IMR-90 (cell line): ENCODE results near the gene KIRREL1. TPM values are rescaled to one million over a fixed set of nuclear protein-coding genes. Genes with fewer than 3 reads are reported as not detected.

ENCODE experiments used
- ATAC-seq: fragments of 200-7000 bp; cut with Tn5 transposase; 2 replicates; pipeline ENCODE4 v1.9.1; 2020; ENCODE audit warnings: low read depth, mild to moderate bottlenecking, moderate library complexity
- BruUV-seq: library from RNA; stranded (reverse); fragments of 400-500 nt; replicated peaks from 2 replicates; lab custom pipeline; 2021; lab: Mats Ljungman, UMichigan
- CTCF ChIA-PET: fragments of 300-600 bp; formaldehyde crosslinking; extraction: SDS; loops from one replicate; lab custom pipeline; 2021; ENCODE audit warnings: antibody characterized with exemption; lab: Yijun Ruan, JAX
- POLR2A ChIA-PET: fragments of 300-600 bp; sonication (Branson Sonifier 250); formaldehyde crosslinking; loops from one replicate; lab custom pipeline; 2022; ENCODE audit warnings: antibody characterized with exemption; ENCODE audit not compliant: unreplicated experiment; lab: Charles Lee
- DNase-seq: peaks from one replicate; pipeline ENCODE4 v3.0.0; 2013
- H2AFZ ChIP-seq: replicated peaks from 2 replicates; pipeline ENCODE3; 2013; ENCODE audit warnings: low read length, mild to moderate bottlenecking; ENCODE audit not compliant: poor library complexity
- H2AK5ac ChIP-seq: 2 replicates; pipeline ENCODE4 v1.6.1; 2013; ENCODE audit warnings: low read depth, low read length, inconsistent platforms
- H2AK9ac ChIP-seq: replicated peaks from 2 replicates; pipeline ENCODE3; 2013; ENCODE audit warnings: mild to moderate bottlenecking, low read depth, low read length, moderate library complexity; ENCODE audit not compliant: poor library complexity
- H2BK120ac ChIP-seq: 2 replicates; pipeline ENCODE4 v1.6.1; 2013; ENCODE audit warnings: low read depth, low read length, inconsistent platforms
- H2BK15ac ChIP-seq: 3 replicates; pipeline ENCODE4 v1.6.1; 2013; ENCODE audit warnings: low read depth, low read length, inconsistent platforms
- H2BK20ac ChIP-seq: 2 replicates; pipeline ENCODE4 v1.6.1; 2013; ENCODE audit warnings: low read depth, mild to moderate bottlenecking, inconsistent platforms, low read length, moderate library complexity
- H2BK5ac ChIP-seq: 2 replicates; pipeline ENCODE4 v1.6.1; 2013; ENCODE audit warnings: mild to moderate bottlenecking, low read depth, low read length, inconsistent platforms; ENCODE audit not compliant: poor library complexity, severe bottlenecking
- H3K14ac ChIP-seq: replicated peaks from 2 replicates; pipeline ENCODE4 v1.6.1; 2013; ENCODE audit warnings: low read depth, low read length, inconsistent platforms
- H3K18ac ChIP-seq: 2 replicates; pipeline ENCODE4 v1.6.1; 2013; ENCODE audit warnings: low read depth, low read length, control low read depth
- H3K23ac ChIP-seq: 2 replicates; pipeline ENCODE4 v1.6.1; 2013; ENCODE audit warnings: low read depth, low read length, inconsistent platforms
- H3K27ac ChIP-seq: 2 replicates; pipeline ENCODE4 v1.5.1; 2013; ENCODE audit warnings: mild to moderate bottlenecking, control low read depth, low read length; ENCODE audit not compliant: insufficient read depth
- H3K27me3 ChIP-seq: 2 replicates; pipeline ENCODE4 v1.6.1; 2013; ENCODE audit warnings: low read length; ENCODE audit not compliant: control insufficient read depth, insufficient read depth
- H3K36me3 ChIP-seq: 2 replicates; pipeline ENCODE4 v1.6.1; 2013; ENCODE audit warnings: low read length, mixed read lengths; ENCODE audit not compliant: control insufficient read depth, insufficient read depth
- H3K4ac ChIP-seq: 2 replicates; pipeline ENCODE4 v1.6.1; 2013; ENCODE audit warnings: low read depth, low read length, inconsistent platforms
- H3K4me1 ChIP-seq: 2 replicates; pipeline ENCODE4 v1.6.1; 2013; ENCODE audit warnings: low read length, mixed read lengths; ENCODE audit not compliant: control insufficient read depth, insufficient read depth
- H3K4me2 ChIP-seq: 2 replicates; pipeline ENCODE4 v1.6.1; 2013; ENCODE audit warnings: low read depth, mild to moderate bottlenecking, control low read depth, low read length, moderate library complexity
- H3K4me3 ChIP-seq: 2 replicates; pipeline ENCODE4 v1.5.1; 2013; ENCODE audit warnings: low read depth, mild to moderate bottlenecking, control low read depth, low read length, moderate library complexity; ENCODE audit not compliant: insufficient read depth
- H3K56ac ChIP-seq: 2 replicates; pipeline ENCODE4 v1.6.1; 2013; ENCODE audit warnings: low read length, inconsistent platforms; ENCODE audit not compliant: insufficient read depth; ENCODE audit errors: extremely low read depth
- H3K79me1 ChIP-seq, 2 experiments: 2 replicates each; pipeline ENCODE4 v1.6.1; 2013; ENCODE audit warnings: low read length in 2 of 2, inconsistent platforms in 1 of 2, low read depth in 1 of 2
- H3K9ac ChIP-seq: 2 replicates; pipeline ENCODE4 v1.6.1; 2013; ENCODE audit warnings: low read depth, low read length, control low read depth
- H3K9me1 ChIP-seq: 2 replicates; pipeline ENCODE4 v1.6.1; 2013; ENCODE audit warnings: low read length, inconsistent platforms; ENCODE audit not compliant: insufficient read depth
- H3K9me3 ChIP-seq: 2 replicates; pipeline ENCODE4 v1.6.1; 2013; ENCODE audit warnings: low read length; ENCODE audit not compliant: control insufficient read depth, insufficient read depth
- H4K20me1 ChIP-seq: 2 replicates; pipeline ENCODE4 v1.6.1; 2013; ENCODE audit warnings: low read length, inconsistent platforms; ENCODE audit not compliant: insufficient read depth
- H4K5ac ChIP-seq: 2 replicates; pipeline ENCODE4 v1.6.1; 2013; ENCODE audit warnings: mild to moderate bottlenecking, low read depth, low read length, control low read depth
- H4K8ac ChIP-seq, 2 experiments: 2 replicates each; pipeline ENCODE4 v1.6.1; 2013; ENCODE audit warnings: low read depth in 2 of 2, low read length in 2 of 2, control low read depth in 1 of 2, inconsistent platforms in 1 of 2
- H4K91ac ChIP-seq: 2 replicates; pipeline ENCODE4 v1.6.1; 2013; ENCODE audit warnings: low read depth, low read length, inconsistent platforms; ENCODE audit not compliant: insufficient read depth
- FOS ChIP-seq: fragments of 150-350 bp; IDR thresholded peaks from 2 replicates; pipeline ENCODE4 v1.6.1; 2016; ENCODE audit warnings: low read depth, low read length
- MAZ ChIP-seq: IDR thresholded peaks from 2 replicates; pipeline ENCODE4 v1.6.1; 2012; ENCODE audit warnings: low read depth, mild to moderate bottlenecking, low read length, improper control_type of control experiment, moderate library complexity, borderline replicate concordance
- RAD21 ChIP-seq: IDR thresholded peaks from 2 replicates; pipeline ENCODE4 v1.6.1; 2012; ENCODE audit warnings: low read length, improper control_type of control experiment
- SMC3 ChIP-seq: fragments of 150-350 bp; IDR thresholded peaks from 2 replicates; pipeline ENCODE4 v1.6.1; 2016; ENCODE audit warnings: low read depth, mild to moderate bottlenecking, antibody characterized with exemption, low read length, moderate library complexity
- WGBS, 2 experiments: methylation state at CpG; one replicate each; pipeline versions ENCODE4 v1.1.5 to v1.1.7; 2013; ENCODE audit warnings: missing lambda C conversion rate in 2 of 2; ENCODE audit not compliant: insufficient read length in 1 of 2; ENCODE audit errors: extremely low coverage in 2 of 2; 5-methylcytosine and 5-hydroxymethylcytosine counted together
- dilution Hi-C: fragments of 300-500 bp; cut with HindIII; formaldehyde crosslinking; loops from one replicate; pipeline ENCODE4 v1.14.3; 2018; ENCODE audit warnings: low sequenced_read_pairs; ENCODE audit not compliant: unreplicated experiment
- in situ Hi-C: fragments of 300-500 bp; cut with MboI; formaldehyde crosslinking; loops from 3 replicates; pipeline ENCODE4 v1.14.3; 2019; ENCODE audit warnings: low sequenced_read_pairs, inconsistent platforms, mixed read lengths
- intact Hi-C: fragments of 100-400 bp; cut with micrococcal nuclease; formaldehyde crosslinking; loops from 2 replicates; pipeline ENCODE4 v1.10.0; 2022
- polyA plus RNA-seq, 3 experiments: library from polyadenylated mRNA; depleted of rRNA; stranded (reverse); fragments of >200 nt; gene quantifications; 2 replicates each; pipeline ENCODE4 v1.2.3, GENCODE V29; 2012; ENCODE audit warnings: low replicate concordance in 1 of 3
- total RNA-seq: library from RNA; depleted of rRNA; stranded (reverse); fragments of >200 nt; gene quantifications from 2 replicates; pipeline ENCODE4 v1.2.3, GENCODE V29; 2012
- TF ChIP-seq, protein P1 (sequence below): conservative IDR thresholded peaks from 2 replicates; pipeline ENCODE4 v1.5.1; 2012; ENCODE audit warnings: mild to moderate bottlenecking, low read depth, low read length, improper control_type of control experiment

KIRREL1 gene
- total and polyA plus RNA-seq, 2 of the 4 experiments (the other 2 are of a cell fraction): 58.1 to 64.7 TPM

DNA sequence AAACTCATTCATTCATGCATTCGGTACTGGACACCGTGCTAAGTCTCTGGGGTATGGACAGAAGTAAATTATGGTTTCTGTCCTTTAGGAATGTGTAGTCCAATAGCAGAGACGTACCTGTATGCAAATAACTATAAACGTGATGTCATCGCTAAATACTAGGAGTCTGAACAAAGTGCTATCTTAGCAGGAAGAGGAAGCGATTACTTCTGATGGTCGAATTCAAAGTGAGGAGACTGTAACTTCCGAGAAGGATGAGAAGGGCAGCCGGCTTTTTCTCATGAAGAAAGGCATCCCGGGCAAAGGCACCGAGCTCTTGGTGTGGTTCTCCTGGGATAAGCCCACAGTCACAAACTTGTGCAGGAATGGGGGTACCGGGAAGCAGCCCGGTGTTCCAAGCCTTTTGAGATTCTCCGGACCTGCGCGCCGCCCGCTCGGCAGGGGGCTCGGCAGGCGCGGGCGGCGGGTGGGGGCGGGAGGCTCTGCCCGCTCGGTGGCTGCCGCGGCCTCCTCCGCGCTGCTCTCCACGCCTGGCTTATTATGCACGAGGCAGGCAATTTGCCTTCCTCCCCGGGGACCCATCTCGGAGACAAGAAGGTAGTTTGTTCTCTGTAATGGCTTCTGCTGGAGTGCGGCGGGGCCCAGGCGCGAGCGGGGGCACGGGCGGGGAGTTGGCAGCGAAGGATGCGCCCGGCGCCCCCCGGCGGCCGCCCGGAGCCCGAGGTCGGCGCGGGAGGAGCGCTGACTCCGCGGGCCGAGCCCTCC, 119.7 kb downstream of the KIRREL1 start:
- H3K4me2 ChIP-seq: peak overlapping the region; percentile 76
- H2AK5ac ChIP-seq: no peak overlapping the region
- H4K5ac ChIP-seq: no peak overlapping the region
- peaks cover 7% of the 10 kb centered on the region for H3K9me3 ChIP-seq
- H3K56ac ChIP-seq: no peak overlapping the region
- no peaks in the 10 kb centered on the region for H3K36me3 ChIP-seq
- no peak overlapping the region for H2AK9ac ChIP-seq
- TF ChIP-seq SMC3 (peak; percentile 57), RAD21 (peak; percentile 43), MAZ (peak; percentile 74; the same call in 1 of the 2 replicates), FOS (no peak)
- TF ChIP-seq, protein P1, sequence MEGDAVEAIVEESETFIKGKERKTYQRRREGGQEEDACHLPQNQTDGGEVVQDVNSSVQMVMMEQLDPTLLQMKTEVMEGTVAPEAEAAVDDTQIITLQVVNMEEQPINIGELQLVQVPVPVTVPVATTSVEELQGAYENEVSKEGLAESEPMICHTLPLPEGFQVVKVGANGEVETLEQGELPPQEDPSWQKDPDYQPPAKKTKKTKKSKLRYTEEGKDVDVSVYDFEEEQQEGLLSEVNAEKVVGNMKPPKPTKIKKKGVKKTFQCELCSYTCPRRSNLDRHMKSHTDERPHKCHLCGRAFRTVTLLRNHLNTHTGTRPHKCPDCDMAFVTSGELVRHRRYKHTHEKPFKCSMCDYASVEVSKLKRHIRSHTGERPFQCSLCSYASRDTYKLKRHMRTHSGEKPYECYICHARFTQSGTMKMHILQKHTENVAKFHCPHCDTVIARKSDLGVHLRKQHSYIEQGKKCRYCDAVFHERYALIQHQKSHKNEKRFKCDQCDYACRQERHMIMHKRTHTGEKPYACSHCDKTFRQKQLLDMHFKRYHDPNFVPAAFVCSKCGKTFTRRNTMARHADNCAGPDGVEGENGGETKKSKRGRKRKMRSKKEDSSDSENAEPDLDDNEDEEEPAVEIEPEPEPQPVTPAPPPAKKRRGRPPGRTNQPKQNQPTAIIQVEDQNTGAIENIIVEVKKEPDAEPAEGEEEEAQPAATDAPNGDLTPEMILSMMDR: peak; percentile 59
- no peaks in the 10 kb centered on the region for H3K9me1 ChIP-seq
- intact Hi-C loops: loop anchor here (1.0 to 2.0 kb wide), 3 partner anchors 68 to 144 kb away; no protein-coding TSS in a partner anchor
- ChIA-PET POLR2A (no interaction called here), CTCF (interaction anchor here (0.7 to 4.3 kb wide), 6 partner anchors 9 to 153 kb away, joined by 3 to 35 read pairs (median 6); no protein-coding TSS in a partner anchor)
- peak; percentile 88 for ATAC-seq
- H3K23ac ChIP-seq: no peak overlapping the region
- H4K8ac ChIP-seq: no peak overlapping the region
- H2BK15ac ChIP-seq: no peak overlapping the region
- no peaks in the 10 kb centered on the region for H3K79me1 ChIP-seq
- 19% methylated on average over 6 of the region's 58 CpGs; no CpG with 5 or more reads in 1 of the 2 experiments for WGBS, 2 experiments
- peak overlapping the region; percentile 93 for H2AFZ ChIP-seq
- in situ Hi-C loops: no loop called here
- no peak overlapping the region for H3K4ac ChIP-seq
- H4K91ac ChIP-seq: no peak overlapping the region
- H2BK120ac ChIP-seq: no peak overlapping the region
- H3K27me3 ChIP-seq: peaks cover 27% of the 10 kb centered on the region
- H3K18ac ChIP-seq: no peak overlapping the region
- BruUV-seq: no TSS peak
- dilution Hi-C loops: no loop called here
- DNase-seq: peak; percentile 15
- H2BK5ac ChIP-seq: no peak overlapping the region
- no peaks in the 10 kb centered on the region for H4K20me1 ChIP-seq
- no peak overlapping the region for H3K27ac ChIP-seq
- no peak overlapping the region for H3K14ac ChIP-seq
- no peak overlapping the region for H2BK20ac ChIP-seq
- H3K9ac ChIP-seq: peak overlapping the region; percentile 61; the same call in 1 of the 2 replicates
- H3K4me3 ChIP-seq: peak overlapping the region; percentile 73
- H3K4me1 ChIP-seq: no peaks in the 10 kb centered on the region; the same call in 1 of the 2 replicates
